Cardiac muscle cell (in vitro differentiated cells and primary cell): ENCODE results near the gene GZMB. TPM values are rescaled to one million over a fixed set of nuclear protein-coding genes. Genes with fewer than 3 reads are reported as not detected.

ENCODE experiments used
- DNase-seq, 2 donors: peaks; one replicate each; pipeline versions ENCODE4 v3.0.0 to v3.0.0-alpha.2; 2010 to 2017; ENCODE audit warnings: low read depth in 1 of 2, low spot score in 1 of 2
- H3K27ac ChIP-seq: fragments of 200-600 bp; sonication (generic); 2 replicates; pipeline ENCODE4 v1.5.1; 2016
- H3K27me3 ChIP-seq: fragments of 200-600 bp; sonication (generic); 2 replicates; pipeline ENCODE4 v1.6.0; 2016; ENCODE audit warnings: control low read depth
- H3K36me3 ChIP-seq: fragments of 200-600 bp; sonication (generic); 2 replicates; pipeline ENCODE4 v1.5.1; 2016; ENCODE audit warnings: control low read depth
- H3K4me1 ChIP-seq: fragments of 200-600 bp; sonication (generic); 2 replicates; pipeline ENCODE4 v1.8.1; 2017; ENCODE audit warnings: low read depth, mild to moderate bottlenecking, mixed run types
- H3K4me3 ChIP-seq: fragments of 200-600 bp; sonication (generic); 2 replicates; pipeline ENCODE4 v1.5.1; 2016; ENCODE audit warnings: mild to moderate bottlenecking
- H3K9me3 ChIP-seq: fragments of 200-600 bp; sonication (generic); 2 replicates; pipeline ENCODE4 v1.5.1; 2017; ENCODE audit warnings: low read depth, mild to moderate bottlenecking, control low read depth
- polyA plus RNA-seq: library from polyadenylated mRNA; unstranded; fragments of >200 nt; fragmentation: Nextera tagmentation; extraction: Ambion mirVana; gene quantifications from 2 replicates; pipeline ENCODE4 v1.2.1, GENCODE V29; 2016
- total RNA-seq: library from RNA; depleted of rRNA; stranded (reverse); fragments of >200 nt; gene quantifications from 2 replicates; pipeline ENCODE4 v1.2.3, GENCODE V29; 2016
- TF ChIP-seq, protein P1 (sequence below): IDR thresholded peaks from 2 replicates; pipeline ENCODE4 v1.5.1; 2012; ENCODE audit warnings: low read depth, mild to moderate bottlenecking, low read length

Gene GZMB
- total and polyA plus RNA-seq, 2 experiments from 2014 or later: not detected

DNA sequence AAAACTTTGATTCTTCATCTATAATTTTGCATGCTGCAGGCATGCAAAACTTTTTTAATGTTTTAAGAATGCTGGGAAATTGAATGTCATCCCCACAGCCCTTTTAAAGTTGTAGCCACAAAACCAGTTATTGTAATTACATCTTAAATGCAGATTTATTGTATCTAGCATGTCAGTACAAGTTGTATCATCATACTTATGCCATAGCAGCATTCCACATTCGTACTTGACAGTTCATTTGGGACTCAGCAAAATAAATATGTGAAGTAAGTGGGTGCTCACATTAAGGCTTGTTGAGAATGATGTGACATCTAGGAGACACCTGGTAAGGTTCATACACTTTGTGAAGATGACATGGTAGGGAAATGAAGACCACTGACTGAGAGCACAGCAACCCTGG, 44.0 kb upstream of the GZMB start:
- TF ChIP-seq, protein P1, sequence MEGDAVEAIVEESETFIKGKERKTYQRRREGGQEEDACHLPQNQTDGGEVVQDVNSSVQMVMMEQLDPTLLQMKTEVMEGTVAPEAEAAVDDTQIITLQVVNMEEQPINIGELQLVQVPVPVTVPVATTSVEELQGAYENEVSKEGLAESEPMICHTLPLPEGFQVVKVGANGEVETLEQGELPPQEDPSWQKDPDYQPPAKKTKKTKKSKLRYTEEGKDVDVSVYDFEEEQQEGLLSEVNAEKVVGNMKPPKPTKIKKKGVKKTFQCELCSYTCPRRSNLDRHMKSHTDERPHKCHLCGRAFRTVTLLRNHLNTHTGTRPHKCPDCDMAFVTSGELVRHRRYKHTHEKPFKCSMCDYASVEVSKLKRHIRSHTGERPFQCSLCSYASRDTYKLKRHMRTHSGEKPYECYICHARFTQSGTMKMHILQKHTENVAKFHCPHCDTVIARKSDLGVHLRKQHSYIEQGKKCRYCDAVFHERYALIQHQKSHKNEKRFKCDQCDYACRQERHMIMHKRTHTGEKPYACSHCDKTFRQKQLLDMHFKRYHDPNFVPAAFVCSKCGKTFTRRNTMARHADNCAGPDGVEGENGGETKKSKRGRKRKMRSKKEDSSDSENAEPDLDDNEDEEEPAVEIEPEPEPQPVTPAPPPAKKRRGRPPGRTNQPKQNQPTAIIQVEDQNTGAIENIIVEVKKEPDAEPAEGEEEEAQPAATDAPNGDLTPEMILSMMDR: no peak
- Histone ChIP-seq H3K4me3 (no peak overlapping the region), H3K4me1 (no peaks in the 10 kb centered on the region), H3K27me3 (peaks cover 19% of the 10 kb centered on the region), H3K36me3 (no peaks in the 10 kb centered on the region), H3K9me3 (no peaks in the 10 kb centered on the region), H3K27ac (no peak overlapping the region)
- DNase-seq: no peak

DNA sequence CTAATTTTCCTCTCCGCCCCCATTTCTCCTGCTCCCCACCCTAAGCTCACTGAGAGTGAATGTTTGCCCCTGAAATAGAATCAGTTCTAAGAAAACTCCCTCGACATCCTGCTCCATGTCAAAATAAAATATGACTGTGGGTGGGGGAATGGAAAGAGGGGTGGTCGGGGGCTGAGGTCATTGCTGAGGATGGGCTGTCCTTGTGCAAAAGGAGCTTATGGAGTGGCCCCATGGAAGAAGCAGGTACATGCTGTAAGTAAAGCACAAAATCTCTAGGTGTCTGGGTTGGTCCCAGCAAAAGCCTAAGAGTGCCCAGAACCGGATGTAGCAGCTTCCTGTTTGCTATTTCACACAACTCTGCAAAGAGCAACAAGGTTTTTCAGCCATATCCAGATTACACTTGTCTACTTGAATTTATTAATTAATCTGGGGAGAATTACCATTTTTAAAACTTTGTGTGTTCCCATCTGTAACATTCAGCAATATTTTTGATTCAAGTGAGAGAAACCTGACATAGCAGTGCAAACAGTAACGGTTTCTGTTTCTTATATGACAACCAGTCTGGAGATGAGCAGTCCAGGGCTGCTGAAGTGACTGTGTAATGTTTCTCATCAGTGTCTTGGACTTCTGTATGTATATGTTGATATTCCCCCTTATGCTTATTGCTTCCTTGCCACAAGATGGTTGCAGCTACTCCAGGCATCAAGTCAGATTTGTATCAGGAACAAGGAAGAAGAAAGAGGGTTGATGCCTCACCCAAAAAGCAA, 40.4 kb upstream of the GZMB start:
- Histone ChIP-seq H3K27me3 (peaks cover 19% of the 10 kb centered on the region), H3K4me1 (no peaks in the 10 kb centered on the region), H3K4me3 (no peak overlapping the region), H3K27ac (no peak overlapping the region), H3K36me3 (no peaks in the 10 kb centered on the region), H3K9me3 (no peaks in the 10 kb centered on the region)
- DNase-seq: no peak
- TF ChIP-seq, protein P1: no peak

DNA sequence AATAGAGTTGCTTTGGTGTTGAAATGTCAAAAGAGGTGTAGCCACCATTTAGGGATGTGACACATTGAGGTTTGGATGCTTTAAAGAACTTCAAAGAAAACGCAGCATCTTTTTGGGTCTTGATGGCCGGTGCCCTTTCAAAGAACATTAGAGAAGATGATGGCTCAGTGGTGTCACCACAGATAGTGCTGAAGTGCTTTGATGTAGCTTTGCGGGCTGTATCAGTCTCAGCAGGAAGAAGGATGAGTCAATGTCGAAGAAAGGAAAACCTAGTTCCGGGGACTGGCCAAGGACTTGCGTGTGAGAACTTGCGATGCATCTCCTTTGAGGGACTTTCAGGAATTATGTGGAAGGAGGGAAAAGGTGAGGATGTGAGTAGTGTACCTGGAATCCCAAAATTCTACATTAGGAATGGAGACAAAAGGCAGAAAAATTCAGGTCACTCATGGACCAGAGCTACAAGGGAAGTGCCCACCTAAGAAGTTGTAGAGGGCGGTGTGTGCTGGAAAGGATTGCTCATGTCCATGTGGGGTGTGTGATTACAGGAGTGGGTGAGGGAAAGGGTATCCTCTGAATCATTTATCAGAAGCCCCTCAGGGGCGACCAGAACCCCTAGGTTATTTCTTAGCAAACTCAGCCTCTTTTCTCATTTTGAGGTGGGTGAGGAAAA, 39.7 kb upstream of the GZMB start:
- no peak for DNase-seq
- TF ChIP-seq, protein P1: no peak
- Histone ChIP-seq H3K36me3 (no peaks in the 10 kb centered on the region), H3K27ac (no peak overlapping the region), H3K4me1 (no peaks in the 10 kb centered on the region), H3K27me3 (peaks cover 18% of the 10 kb centered on the region), H3K9me3 (no peaks in the 10 kb centered on the region), H3K4me3 (no peak overlapping the region)

DNA sequence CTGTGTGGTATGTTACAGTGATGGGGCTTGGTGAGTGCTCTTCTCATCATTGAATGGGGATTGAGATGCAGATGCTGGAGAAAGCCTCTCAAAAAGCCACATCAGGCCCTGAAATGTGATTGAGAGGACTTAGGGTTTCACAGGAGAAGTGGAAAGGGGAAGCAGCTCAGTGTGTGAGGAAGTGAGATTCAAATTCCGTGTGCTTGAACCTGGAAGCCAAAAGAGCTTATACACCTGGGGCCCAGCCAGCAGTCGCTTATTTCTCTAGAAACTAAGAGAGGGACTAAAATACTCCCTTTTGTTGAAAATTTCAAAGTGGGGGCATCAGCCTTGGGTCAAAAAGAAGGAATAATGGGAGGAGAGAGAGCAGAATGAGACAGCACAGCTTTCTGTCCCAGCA, 39.1 kb upstream of the GZMB start:
- Histone ChIP-seq H3K9me3 (no peaks in the 10 kb centered on the region), H3K4me3 (no peak overlapping the region), H3K27ac (no peak overlapping the region), H3K36me3 (no peaks in the 10 kb centered on the region), H3K4me1 (no peaks in the 10 kb centered on the region), H3K27me3 (peaks cover 12% of the 10 kb centered on the region)
- TF ChIP-seq, protein P1: no peak
- DNase-seq: no peak

DNA sequence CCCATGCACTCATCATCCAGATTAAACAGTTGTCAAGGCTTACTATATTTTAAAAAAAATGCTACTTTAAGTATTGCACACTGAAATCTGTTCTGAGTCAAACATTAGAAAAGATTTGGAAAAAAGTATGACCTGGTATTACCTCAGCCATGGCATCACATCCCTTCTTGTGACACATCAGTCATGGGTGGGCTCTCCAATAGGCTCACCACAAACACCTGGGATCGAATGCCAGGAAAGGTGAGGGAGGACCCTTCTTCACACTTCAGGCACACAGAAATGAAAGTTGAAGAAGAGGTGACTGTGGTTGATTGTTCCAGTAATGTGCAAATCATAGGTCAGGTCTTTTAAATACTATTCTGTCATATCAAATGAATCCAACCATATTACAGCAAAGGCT, 36.6 kb upstream of the GZMB start:
- Histone ChIP-seq H3K4me1 (no peaks in the 10 kb centered on the region), H3K4me3 (no peak overlapping the region), H3K27me3 (no peaks in the 10 kb centered on the region), H3K9me3 (no peaks in the 10 kb centered on the region), H3K27ac (no peak overlapping the region), H3K36me3 (no peaks in the 10 kb centered on the region)
- TF ChIP-seq, protein P1: no peak
- DNase-seq: no peak
